Fibroblast of lung (primary cell): Measurements from ENCODE around the gene PTPRU.

Experiments used
- CTCF ChIP-seq, 2 donors: IDR thresholded peaks in 1 of 2; conservative IDR thresholded peaks in 1 of 2; 1 replicate in 1 of 2; 2 replicates in 1 of 2; pipeline ENCODE4 v1.5.1; 2011 to 2012; ENCODE audit warnings: low read length in 2 of 2, control low read depth in 1 of 2, inconsistent platforms in 1 of 2, low read depth in 1 of 2, mild to moderate bottlenecking in 1 of 2
- EZH2 ChIP-seq: IDR thresholded peaks from 2 replicates; pipeline ENCODE4 v1.5.1; 2012; ENCODE audit warnings: low read length, control low read depth, mild to moderate bottlenecking; ENCODE audit errors: missing control alignments

- no peak for TF ChIP-seq CTCF (conservative IDR thresholded peaks at IDR 0.05 in 1 of 2, IDR thresholded peaks at IDR 0.05 in 1 of 2; ENCODE audit: low read depth in 1 of 2, low read length in 2 of 2)
- TF ChIP-seq EZH2 = no peak
These were observed 91.1 kb downstream of the PTPRU start for GRCh38 chr1:29327223-29327935.
